Transverse colon (tissue), 4 donors: ENCODE measurements around the gene C3orf20.

Experiments used
- POLR2A ChIP-seq: fragments of 450-650 bp; IDR thresholded peaks from one replicate; pipeline ENCODE4 v1.6.1; 2016; ENCODE audit warnings: antibody characterized with exemption, mild to moderate bottlenecking, moderate library complexity
- POLR2AphosphoS5 ChIP-seq, 3 donors: sonication (generic); formaldehyde crosslinking; IDR thresholded peaks; one replicate each; pipeline ENCODE4 v1.6.1; 2016; ENCODE audit warnings: antibody characterized with exemption in 3 of 3
- TF ChIP-seq, protein P1 (sequence below), 5 experiments: fragments of 200-600 bp in 3 of 5; fragments of 450-650 bp in 2 of 5; sonication (generic) in 3 of 5; IDR thresholded peaks; 1 replicate in 2 of 5; 2 replicates in 3 of 5; pipeline ENCODE4 v1.5.1; 2016 to 2017; ENCODE audit warnings: antibody characterized with exemption in 5 of 5, inconsistent platforms in 3 of 5, mild to moderate bottlenecking in 2 of 5, moderate library complexity in 1 of 5

DNA sequence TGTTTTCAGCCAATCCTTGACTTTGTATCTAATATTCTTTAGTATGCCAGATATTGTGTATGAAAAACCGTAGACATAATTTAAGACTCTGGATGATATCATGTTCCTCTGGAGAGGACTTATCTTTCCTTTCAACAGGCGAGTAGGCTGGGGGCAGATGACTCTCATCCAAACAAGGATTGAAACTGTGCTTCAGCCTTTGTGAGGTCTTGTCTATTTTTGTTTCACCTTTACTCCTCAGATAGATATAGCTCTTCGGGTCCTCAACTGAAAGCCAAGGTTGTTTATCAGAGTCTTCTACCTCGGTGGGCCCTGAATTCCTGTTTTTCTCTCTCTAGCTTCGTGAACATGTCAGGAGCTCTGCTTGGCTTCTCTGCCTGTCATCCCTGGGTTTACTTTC lies 66.0 kb downstream of the C3orf20 start:
- TF ChIP-seq, protein P1, sequence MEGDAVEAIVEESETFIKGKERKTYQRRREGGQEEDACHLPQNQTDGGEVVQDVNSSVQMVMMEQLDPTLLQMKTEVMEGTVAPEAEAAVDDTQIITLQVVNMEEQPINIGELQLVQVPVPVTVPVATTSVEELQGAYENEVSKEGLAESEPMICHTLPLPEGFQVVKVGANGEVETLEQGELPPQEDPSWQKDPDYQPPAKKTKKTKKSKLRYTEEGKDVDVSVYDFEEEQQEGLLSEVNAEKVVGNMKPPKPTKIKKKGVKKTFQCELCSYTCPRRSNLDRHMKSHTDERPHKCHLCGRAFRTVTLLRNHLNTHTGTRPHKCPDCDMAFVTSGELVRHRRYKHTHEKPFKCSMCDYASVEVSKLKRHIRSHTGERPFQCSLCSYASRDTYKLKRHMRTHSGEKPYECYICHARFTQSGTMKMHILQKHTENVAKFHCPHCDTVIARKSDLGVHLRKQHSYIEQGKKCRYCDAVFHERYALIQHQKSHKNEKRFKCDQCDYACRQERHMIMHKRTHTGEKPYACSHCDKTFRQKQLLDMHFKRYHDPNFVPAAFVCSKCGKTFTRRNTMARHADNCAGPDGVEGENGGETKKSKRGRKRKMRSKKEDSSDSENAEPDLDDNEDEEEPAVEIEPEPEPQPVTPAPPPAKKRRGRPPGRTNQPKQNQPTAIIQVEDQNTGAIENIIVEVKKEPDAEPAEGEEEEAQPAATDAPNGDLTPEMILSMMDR (IDR thresholded peaks at IDR 0.05), result no peak
- TF ChIP-seq POLR2A, result no peak
- no peak for TF ChIP-seq POLR2AphosphoS5 (IDR thresholded peaks at IDR 0.05)
